ENCODE measurements around the gene DCDC1.

DNA sequence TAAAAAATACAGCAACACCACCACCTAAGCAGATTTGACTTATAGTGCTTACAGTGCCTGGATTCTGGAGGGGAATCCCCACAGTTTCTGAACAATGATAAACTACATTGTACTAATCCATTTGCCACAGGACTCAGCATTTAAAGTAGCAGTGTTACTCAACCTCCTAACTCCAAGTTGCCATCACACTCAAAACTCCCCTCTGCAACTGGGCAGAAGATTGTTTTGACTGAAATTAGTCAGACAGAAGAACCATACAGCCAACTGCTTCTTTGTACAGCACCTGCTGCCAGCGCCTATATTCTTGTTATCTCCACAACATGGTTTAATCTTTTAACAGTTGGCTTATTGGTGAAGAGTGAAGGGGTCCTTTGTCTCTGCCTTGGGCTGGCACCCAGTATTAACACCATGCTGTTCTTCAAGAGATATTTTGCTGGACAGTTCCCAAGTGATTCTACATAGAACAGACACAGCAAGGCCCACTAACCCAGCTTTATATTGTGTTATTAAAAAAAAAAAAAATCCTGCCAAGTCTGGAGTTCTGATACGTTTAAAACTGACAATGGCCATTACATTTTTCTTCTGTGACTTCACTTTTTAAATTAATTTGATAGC lies 273.2 kb downstream of the DCDC1 start:
- no peak for TF ChIP-seq POLR2A (IDR thresholded peaks at IDR 0.05)
- TF ChIP-seq, protein P1, sequence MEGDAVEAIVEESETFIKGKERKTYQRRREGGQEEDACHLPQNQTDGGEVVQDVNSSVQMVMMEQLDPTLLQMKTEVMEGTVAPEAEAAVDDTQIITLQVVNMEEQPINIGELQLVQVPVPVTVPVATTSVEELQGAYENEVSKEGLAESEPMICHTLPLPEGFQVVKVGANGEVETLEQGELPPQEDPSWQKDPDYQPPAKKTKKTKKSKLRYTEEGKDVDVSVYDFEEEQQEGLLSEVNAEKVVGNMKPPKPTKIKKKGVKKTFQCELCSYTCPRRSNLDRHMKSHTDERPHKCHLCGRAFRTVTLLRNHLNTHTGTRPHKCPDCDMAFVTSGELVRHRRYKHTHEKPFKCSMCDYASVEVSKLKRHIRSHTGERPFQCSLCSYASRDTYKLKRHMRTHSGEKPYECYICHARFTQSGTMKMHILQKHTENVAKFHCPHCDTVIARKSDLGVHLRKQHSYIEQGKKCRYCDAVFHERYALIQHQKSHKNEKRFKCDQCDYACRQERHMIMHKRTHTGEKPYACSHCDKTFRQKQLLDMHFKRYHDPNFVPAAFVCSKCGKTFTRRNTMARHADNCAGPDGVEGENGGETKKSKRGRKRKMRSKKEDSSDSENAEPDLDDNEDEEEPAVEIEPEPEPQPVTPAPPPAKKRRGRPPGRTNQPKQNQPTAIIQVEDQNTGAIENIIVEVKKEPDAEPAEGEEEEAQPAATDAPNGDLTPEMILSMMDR (IDR thresholded peaks at IDR 0.05), result no peak
